ENCODE results near the gene OR4B1.

- TF ChIP-seq REST (IDR thresholded peaks at IDR 0.05; ENCODE audit: unreplicated experiment) (no peak), CTCF (conservative IDR thresholded peaks at IDR 0.05; ENCODE audit: low read depth in 2 of 2) (no peak), EZH2phosphoT487 (IDR thresholded peaks at IDR 0.05; ENCODE audit: unreplicated experiment) (no peak), EZH2 (IDR thresholded peaks at IDR 0.05; ENCODE audit: low read depth, unreplicated experiment) (no peak), POLR2AphosphoS5 (IDR thresholded peaks at IDR 0.05; ENCODE audit: low read depth) (no peak), ETS1 (IDR thresholded peaks at IDR 0.05) (no peak), ZNF462 (CRISPR knock-in tag; IDR thresholded peaks at IDR 0.05) (no peak), CREB1 (CRISPR knock-in tag; IDR thresholded peaks at IDR 0.05; ENCODE audit: low read depth) (no peak), ZNF114 (CRISPR knock-in tag; IDR thresholded peaks at IDR 0.05) (no peak), ZNF331 (CRISPR knock-in tag; IDR thresholded peaks at IDR 0.05; ENCODE audit: low read depth) (no peak)
Measured at GRCh38 chr11:48170241-48171233, 46.1 kb upstream of the OR4B1 start.
